HFF-Myc (cell line): Measurements from ENCODE around the gene FAM20B.

Experiments
- DNase-seq: peaks from one replicate; pipeline ENCODE4 v3.0.0-alpha.2; 2011; ENCODE audit warnings: low read depth; ENCODE audit errors: extremely low read depth
- H3K4me3 ChIP-seq: replicated peaks from 2 replicates; pipeline ENCODE4 v1.5.1; 2011; ENCODE audit warnings: low read depth, mild to moderate bottlenecking, control low read depth, low read length
- TF ChIP-seq, protein P1 (sequence below): IDR thresholded peaks from 2 replicates; pipeline ENCODE4 v1.5.1; 2012; ENCODE audit warnings: mild to moderate bottlenecking, low read depth, low read length, control low read depth; ENCODE audit errors: missing control alignments

The FAM20B gene

DNA sequence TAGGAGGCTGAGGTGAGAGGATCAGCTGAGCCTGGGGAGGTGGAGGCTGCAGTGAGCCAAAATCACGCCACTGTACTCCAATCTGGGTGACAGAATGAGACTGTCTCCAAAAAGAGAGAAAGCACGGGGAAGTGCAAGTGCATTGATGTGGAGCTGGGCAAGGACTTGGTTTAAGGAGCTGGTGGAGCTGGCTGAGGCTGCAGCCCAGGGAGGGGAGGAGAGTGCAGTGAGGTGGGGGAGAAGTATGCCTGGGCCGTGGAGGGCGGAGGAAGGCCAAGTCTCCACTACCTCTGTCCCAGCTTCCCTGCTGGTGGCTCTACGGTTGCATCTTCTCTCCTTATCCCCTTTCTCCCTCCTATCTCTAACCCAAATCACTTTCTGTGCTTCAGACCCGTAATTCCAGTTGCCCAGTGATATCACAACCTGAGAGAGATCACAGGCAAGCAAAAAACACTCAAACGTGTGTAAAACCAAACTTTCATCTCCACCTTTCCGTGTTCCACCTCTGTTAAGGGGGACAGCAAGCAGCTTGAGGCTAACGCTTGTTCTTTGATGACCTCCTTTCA lies 67.3 kb downstream of the FAM20B start:
- TF ChIP-seq, protein P1, sequence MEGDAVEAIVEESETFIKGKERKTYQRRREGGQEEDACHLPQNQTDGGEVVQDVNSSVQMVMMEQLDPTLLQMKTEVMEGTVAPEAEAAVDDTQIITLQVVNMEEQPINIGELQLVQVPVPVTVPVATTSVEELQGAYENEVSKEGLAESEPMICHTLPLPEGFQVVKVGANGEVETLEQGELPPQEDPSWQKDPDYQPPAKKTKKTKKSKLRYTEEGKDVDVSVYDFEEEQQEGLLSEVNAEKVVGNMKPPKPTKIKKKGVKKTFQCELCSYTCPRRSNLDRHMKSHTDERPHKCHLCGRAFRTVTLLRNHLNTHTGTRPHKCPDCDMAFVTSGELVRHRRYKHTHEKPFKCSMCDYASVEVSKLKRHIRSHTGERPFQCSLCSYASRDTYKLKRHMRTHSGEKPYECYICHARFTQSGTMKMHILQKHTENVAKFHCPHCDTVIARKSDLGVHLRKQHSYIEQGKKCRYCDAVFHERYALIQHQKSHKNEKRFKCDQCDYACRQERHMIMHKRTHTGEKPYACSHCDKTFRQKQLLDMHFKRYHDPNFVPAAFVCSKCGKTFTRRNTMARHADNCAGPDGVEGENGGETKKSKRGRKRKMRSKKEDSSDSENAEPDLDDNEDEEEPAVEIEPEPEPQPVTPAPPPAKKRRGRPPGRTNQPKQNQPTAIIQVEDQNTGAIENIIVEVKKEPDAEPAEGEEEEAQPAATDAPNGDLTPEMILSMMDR = no peak
- no peak overlapping the region for H3K4me3 ChIP-seq
- no peak for DNase-seq

- TF ChIP-seq, protein P1 = no peak
- no peak for DNase-seq
- no peak overlapping the region for H3K4me3 ChIP-seq
Observed at GRCh38 chr1:179094818-179095217, 69.1 kb downstream of the FAM20B start.

GRCh38 chr1:179095377-179095776 lies 69.7 kb downstream of the FAM20B start:
- no peak for DNase-seq
- TF ChIP-seq, protein P1 = no peak
- H3K4me3 ChIP-seq = no peak overlapping the region

DNA sequence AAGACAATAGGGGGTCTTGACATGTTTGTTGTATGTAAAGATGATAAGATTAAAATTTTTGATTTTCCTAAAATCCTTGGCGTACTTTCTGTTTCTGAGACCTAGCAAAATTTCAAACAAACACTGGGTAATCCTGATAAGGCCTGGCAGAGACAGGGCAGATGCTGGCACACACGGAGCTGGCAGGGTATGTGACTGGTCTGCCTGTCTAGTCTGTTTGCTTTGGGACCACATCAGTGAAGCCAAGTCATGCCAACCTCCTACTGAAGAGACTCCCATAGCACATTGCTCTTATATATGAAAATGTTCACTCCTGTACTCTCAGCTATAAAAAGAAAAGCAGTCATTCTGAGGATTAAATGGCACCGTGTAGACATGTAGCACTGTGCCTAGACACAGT lies 70.2 kb downstream of the FAM20B start:
- no peak for DNase-seq
- TF ChIP-seq, protein P1 = no peak
- no peak overlapping the region for H3K4me3 ChIP-seq

GRCh38 chr1:179099891-179100290 lies 74.2 kb downstream of the FAM20B start:
- DNase-seq = no peak
- TF ChIP-seq, protein P1 = no peak

DNA sequence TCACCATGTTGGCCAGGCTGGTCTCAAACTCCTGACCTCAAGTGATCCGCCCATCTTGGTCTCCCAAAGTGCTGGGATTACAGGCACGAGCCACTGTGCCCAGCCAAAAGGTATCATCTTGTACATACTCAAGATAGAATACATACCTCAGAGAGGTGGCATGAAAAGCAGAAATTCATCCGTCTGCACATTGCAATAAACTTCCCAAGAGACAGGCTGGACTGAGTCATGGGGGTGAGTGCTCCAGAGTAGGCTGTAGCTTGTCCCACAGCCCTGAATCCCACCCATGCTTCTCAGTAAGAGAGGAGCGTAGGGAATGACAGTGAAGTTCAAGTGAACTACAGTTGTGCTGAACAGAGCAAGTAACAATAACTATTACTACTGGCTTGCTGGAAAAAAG lies 75.9 kb downstream of the FAM20B start:
- TF ChIP-seq, protein P1 = no peak
- H3K4me3 ChIP-seq = no peak overlapping the region
- DNase-seq = no peak

More at GRCh38 chr1:179099891-179100290, 74.2 kb downstream of the FAM20B start:
- H3K4me3 ChIP-seq = no peak overlapping the region

DNA sequence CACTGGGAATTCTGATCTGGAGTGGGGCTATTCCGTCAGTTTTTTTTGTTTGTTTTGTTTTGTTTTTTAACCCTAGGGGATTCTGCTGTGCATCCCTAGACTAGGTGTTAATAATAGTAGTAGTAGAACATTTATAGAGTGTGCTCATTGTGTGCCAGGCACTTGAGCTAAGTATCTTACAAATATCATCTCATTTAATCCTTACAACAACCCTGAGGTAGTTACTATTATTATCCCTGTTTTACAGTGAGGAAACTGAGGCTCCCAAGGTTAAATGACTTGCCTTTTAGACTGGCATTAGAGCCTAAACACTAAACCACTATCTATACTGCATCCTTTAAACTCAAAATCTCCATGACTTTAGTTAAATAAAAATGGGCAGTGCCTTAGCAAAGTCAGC lies 78.3 kb downstream of the FAM20B start:
- DNase-seq = no peak
- TF ChIP-seq, protein P1 = no peak
- no peak overlapping the region for H3K4me3 ChIP-seq
